Liver (tissue), 9 donors: Measurements from ENCODE around the gene BANP. TPM values are rescaled to one million over a fixed set of nuclear protein-coding genes. Genes with fewer than 3 reads are reported as not detected.

Experiments used
- DNase-seq: peaks from one replicate; pipeline ENCODE4 v3.0.0-alpha.2; 2017; ENCODE audit warnings: low spot score
- H3K27ac ChIP-seq, 2 donors: one replicate each; pipeline ENCODE4 v1.7.0; 2013; ENCODE audit warnings: inconsistent platforms in 2 of 2, low read length in 2 of 2, control low read depth in 1 of 2, low read depth in 1 of 2, mild to moderate bottlenecking in 1 of 2
- H3K27me3 ChIP-seq, 4 donors: one replicate each; pipeline versions ENCODE4 v1.6.1 to v1.7.0; 2013; ENCODE audit warnings: low read length in 3 of 4, inconsistent platforms in 1 of 4, mild to moderate bottlenecking in 1 of 4, moderate library complexity in 1 of 4; ENCODE audit not compliant: control insufficient read depth in 4 of 4, insufficient read depth in 4 of 4
- H3K36me3 ChIP-seq, 4 donors: one replicate each; pipeline versions ENCODE4 v1.6.1 to v1.7.0; 2013; ENCODE audit warnings: low read length in 3 of 4, mild to moderate bottlenecking in 3 of 4, low read depth in 1 of 4, moderate library complexity in 1 of 4; ENCODE audit not compliant: control insufficient read depth in 4 of 4, insufficient read depth in 3 of 4
- H3K4me1 ChIP-seq, 4 donors: one replicate each; pipeline versions ENCODE4 v1.6.1 to v1.7.0; 2013; ENCODE audit warnings: low read length in 3 of 4, mild to moderate bottlenecking in 3 of 4, moderate library complexity in 1 of 4; ENCODE audit not compliant: control insufficient read depth in 4 of 4, insufficient read depth in 4 of 4
- H3K4me3 ChIP-seq, 3 donors: one replicate each; pipeline versions ENCODE4 v1.6.1 to v1.7.0; 2013; ENCODE audit warnings: low read length in 3 of 3, control low read depth in 1 of 3, low read depth in 1 of 3, mild to moderate bottlenecking in 1 of 3
- H3K9ac ChIP-seq, 2 donors: one replicate each; pipeline ENCODE4 v1.7.0; 2013; ENCODE audit warnings: low read length in 2 of 2, mild to moderate bottlenecking in 2 of 2, moderate library complexity in 2 of 2, control low read depth in 1 of 2, low read depth in 1 of 2
- H3K9me3 ChIP-seq, 4 donors: one replicate each; pipeline versions ENCODE4 v1.6.1 to v1.7.0; 2013; ENCODE audit warnings: low read length in 3 of 4; ENCODE audit not compliant: control insufficient read depth in 4 of 4
- CTCF ChIP-seq: fragments of 150-350 bp; IDR thresholded peaks from 2 replicates; pipeline ENCODE4 v1.5.1; 2017; ENCODE audit warnings: improper control_type of control experiment, low read depth, low read length; ENCODE audit not compliant: missing input control
- EGR1 ChIP-seq, 2 donors: IDR thresholded peaks; 2 replicates each; pipeline ENCODE4 v1.6.1; 2016 to 2018; ENCODE audit warnings: antibody characterized with exemption in 2 of 2, low read depth in 2 of 2
- FOXA1 ChIP-seq: IDR thresholded peaks from 2 replicates; pipeline ENCODE4 v1.6.1; 2016; ENCODE audit warnings: antibody characterized with exemption
- FOXA2 ChIP-seq: IDR thresholded peaks from 2 replicates; pipeline ENCODE4 v1.6.1; 2016; ENCODE audit warnings: antibody characterized with exemption
- GABPA ChIP-seq, 2 donors: IDR thresholded peaks in 1 of 2; conservative IDR thresholded peaks in 1 of 2; 2 replicates each; pipeline ENCODE4 v1.6.1; 2016; ENCODE audit warnings: antibody characterized with exemption in 2 of 2, mild to moderate bottlenecking in 1 of 2, moderate library complexity in 1 of 2
- HNF4A ChIP-seq, 2 donors: conservative IDR thresholded peaks; 2 replicates each; pipeline ENCODE4 v1.6.1; 2016; ENCODE audit warnings: antibody characterized with exemption in 2 of 2, mild to moderate bottlenecking in 2 of 2
- JUND ChIP-seq, 2 donors: IDR thresholded peaks; 2 replicates each; pipeline ENCODE4 v1.6.1; 2016; ENCODE audit warnings: antibody characterized with exemption in 2 of 2
- MAX ChIP-seq: IDR thresholded peaks from 2 replicates; pipeline ENCODE4 v1.6.1; 2016; ENCODE audit warnings: antibody characterized with exemption
- NR2F2 ChIP-seq: IDR thresholded peaks from 2 replicates; pipeline ENCODE4 v1.6.1; 2016; ENCODE audit warnings: antibody characterized with exemption
- RAD21 ChIP-seq, 2 donors: IDR thresholded peaks; 2 replicates each; pipeline ENCODE4 v1.6.1; 2016; ENCODE audit warnings: antibody characterized with exemption in 2 of 2, mild to moderate bottlenecking in 2 of 2
- SP1 ChIP-seq: IDR thresholded peaks from 2 replicates; pipeline ENCODE4 v1.6.1; 2018; ENCODE audit warnings: antibody characterized with exemption, mild to moderate bottlenecking
- TAF1 ChIP-seq: conservative IDR thresholded peaks from 2 replicates; pipeline ENCODE4 v1.6.1; 2016; ENCODE audit warnings: antibody characterized with exemption, mild to moderate bottlenecking
- YY1 ChIP-seq: IDR thresholded peaks from 2 replicates; pipeline ENCODE4 v1.6.1; 2016; ENCODE audit warnings: antibody characterized with exemption, mild to moderate bottlenecking
- WGBS: extraction: QIAGEN DNeasy Blood & Tissue Kit; methylation state at CpG from one replicate; pipeline ENCODE4 v1.1.7; 2013; 5-methylcytosine and 5-hydroxymethylcytosine counted together
- polyA plus RNA-seq, 2 donors: library from polyadenylated mRNA; stranded (reverse) in 1 of 2; unstranded in 1 of 2; fragments of 200-250 nt in 1 of 2; fragments of >200 nt in 1 of 2; fragmentation: Nextera tagmentation in 1 of 2; extraction: Ambion mirVana in 1 of 2; gene quantifications; one replicate each; pipeline versions ENCODE4 v1.2.1 to v1.2.3, GENCODE V29; 2013 to 2015
- total RNA-seq, 2 donors: library from RNA; depleted of rRNA; stranded (reverse); fragments of >200 nt; gene quantifications; one replicate each; pipeline ENCODE4 v1.2.3, GENCODE V29; 2014
- TF ChIP-seq, protein P1 (sequence below): IDR thresholded peaks from 2 replicates; pipeline ENCODE4 v1.6.1; 2016; ENCODE audit warnings: antibody characterized with exemption
- TF ChIP-seq, protein P2 (sequence below): IDR thresholded peaks from 2 replicates; pipeline ENCODE4 v1.6.1; 2016; ENCODE audit warnings: antibody characterized with exemption, mild to moderate bottlenecking
- donor health status: healthy.
- donor health status: healthy.
- donor health status: healthy.
- donor health status: healthy.
- donor health status: healthy.

Gene BANP
- total and polyA plus RNA-seq, 4 donors = 4.9 to 20.7 (median 13.7) TPM

GRCh38 chr16:87993901-87994300 is 42.7 kb downstream of the BANP start:
- Histone ChIP-seq H3K9me3 (no peaks in the 10 kb centered on the region), H3K9ac (no peak overlapping the region), H3K36me3 (peaks cover 0 to 9% (median 3%) of the 10 kb centered on the region in 4 donors), H3K27ac (no peak overlapping the region), H3K4me1 (no peaks in the 10 kb centered on the region), H3K4me3 (no peak overlapping the region), H3K27me3 (no peaks in the 10 kb centered on the region)
- no peak for TF ChIP-seq NR2F2
- TF ChIP-seq CTCF = no peak
- TF ChIP-seq EGR1 (IDR thresholded peaks at IDR 0.05; ENCODE audit: low read depth in 2 of 2) = no peak
- 98% methylated on average over 17 of the region's 17 CpGs for WGBS
- no peak for DNase-seq

- TF ChIP-seq MAX (no peak), JUND (IDR thresholded peaks at IDR 0.05) (no peak), GABPA (IDR thresholded peaks at IDR 0.05 in 1 of 2, conservative IDR thresholded peaks at IDR 0.05 in 1 of 2) (no peak), SP1 (no peak), YY1 (no peak), FOXA2 (no peak), EGR1 (IDR thresholded peaks at IDR 0.05; ENCODE audit: low read depth in 2 of 2) (no peak), CTCF (no peak), RAD21 (IDR thresholded peaks at IDR 0.05) (no peak), TAF1 (no peak), NR2F2 (no peak), FOXA1 (no peak), HNF4A (conservative IDR thresholded peaks at IDR 0.05) (no peak)
- TF ChIP-seq, protein P1, sequence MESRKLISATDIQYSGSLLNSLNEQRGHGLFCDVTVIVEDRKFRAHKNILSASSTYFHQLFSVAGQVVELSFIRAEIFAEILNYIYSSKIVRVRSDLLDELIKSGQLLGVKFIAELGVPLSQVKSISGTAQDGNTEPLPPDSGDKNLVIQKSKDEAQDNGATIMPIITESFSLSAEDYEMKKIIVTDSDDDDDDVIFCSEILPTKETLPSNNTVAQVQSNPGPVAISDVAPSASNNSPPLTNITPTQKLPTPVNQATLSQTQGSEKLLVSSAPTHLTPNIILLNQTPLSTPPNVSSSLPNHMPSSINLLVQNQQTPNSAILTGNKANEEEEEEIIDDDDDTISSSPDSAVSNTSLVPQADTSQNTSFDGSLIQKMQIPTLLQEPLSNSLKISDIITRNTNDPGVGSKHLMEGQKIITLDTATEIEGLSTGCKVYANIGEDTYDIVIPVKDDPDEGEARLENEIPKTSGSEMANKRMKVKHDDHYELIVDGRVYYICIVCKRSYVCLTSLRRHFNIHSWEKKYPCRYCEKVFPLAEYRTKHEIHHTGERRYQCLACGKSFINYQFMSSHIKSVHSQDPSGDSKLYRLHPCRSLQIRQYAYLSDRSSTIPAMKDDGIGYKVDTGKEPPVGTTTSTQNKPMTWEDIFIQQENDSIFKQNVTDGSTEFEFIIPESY = no peak
- TF ChIP-seq, protein P2, sequence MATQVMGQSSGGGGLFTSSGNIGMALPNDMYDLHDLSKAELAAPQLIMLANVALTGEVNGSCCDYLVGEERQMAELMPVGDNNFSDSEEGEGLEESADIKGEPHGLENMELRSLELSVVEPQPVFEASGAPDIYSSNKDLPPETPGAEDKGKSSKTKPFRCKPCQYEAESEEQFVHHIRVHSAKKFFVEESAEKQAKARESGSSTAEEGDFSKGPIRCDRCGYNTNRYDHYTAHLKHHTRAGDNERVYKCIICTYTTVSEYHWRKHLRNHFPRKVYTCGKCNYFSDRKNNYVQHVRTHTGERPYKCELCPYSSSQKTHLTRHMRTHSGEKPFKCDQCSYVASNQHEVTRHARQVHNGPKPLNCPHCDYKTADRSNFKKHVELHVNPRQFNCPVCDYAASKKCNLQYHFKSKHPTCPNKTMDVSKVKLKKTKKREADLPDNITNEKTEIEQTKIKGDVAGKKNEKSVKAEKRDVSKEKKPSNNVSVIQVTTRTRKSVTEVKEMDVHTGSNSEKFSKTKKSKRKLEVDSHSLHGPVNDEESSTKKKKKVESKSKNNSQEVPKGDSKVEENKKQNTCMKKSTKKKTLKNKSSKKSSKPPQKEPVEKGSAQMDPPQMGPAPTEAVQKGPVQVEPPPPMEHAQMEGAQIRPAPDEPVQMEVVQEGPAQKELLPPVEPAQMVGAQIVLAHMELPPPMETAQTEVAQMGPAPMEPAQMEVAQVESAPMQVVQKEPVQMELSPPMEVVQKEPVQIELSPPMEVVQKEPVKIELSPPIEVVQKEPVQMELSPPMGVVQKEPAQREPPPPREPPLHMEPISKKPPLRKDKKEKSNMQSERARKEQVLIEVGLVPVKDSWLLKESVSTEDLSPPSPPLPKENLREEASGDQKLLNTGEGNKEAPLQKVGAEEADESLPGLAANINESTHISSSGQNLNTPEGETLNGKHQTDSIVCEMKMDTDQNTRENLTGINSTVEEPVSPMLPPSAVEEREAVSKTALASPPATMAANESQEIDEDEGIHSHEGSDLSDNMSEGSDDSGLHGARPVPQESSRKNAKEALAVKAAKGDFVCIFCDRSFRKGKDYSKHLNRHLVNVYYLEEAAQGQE = no peak
- DNase-seq = no peak
- WGBS = 92% methylated on average over 17 of the region's 17 CpGs
- Histone ChIP-seq H3K9me3 (no peaks in the 10 kb centered on the region), H3K4me3 (no peak overlapping the region), H3K36me3 (peaks cover 0 to 12% (median 3%) of the 10 kb centered on the region in 4 donors), H3K4me1 (no peaks in the 10 kb centered on the region), H3K27ac (no peak overlapping the region), H3K9ac (no peak overlapping the region), H3K27me3 (no peaks in the 10 kb centered on the region)
These were observed 44.4 kb downstream of the BANP start for GRCh38 chr16:87995644-87996043.
